ENCODE measurements around the gene AGTPBP1. TPM values are rescaled to one million over a fixed set of nuclear protein-coding genes. Genes with fewer than 3 reads are reported as not detected.

AGTPBP1 gene
- total and polyA plus RNA-seq, 2 experiments from 2014 or later, result 6.6 to 12.9 TPM

DNA sequence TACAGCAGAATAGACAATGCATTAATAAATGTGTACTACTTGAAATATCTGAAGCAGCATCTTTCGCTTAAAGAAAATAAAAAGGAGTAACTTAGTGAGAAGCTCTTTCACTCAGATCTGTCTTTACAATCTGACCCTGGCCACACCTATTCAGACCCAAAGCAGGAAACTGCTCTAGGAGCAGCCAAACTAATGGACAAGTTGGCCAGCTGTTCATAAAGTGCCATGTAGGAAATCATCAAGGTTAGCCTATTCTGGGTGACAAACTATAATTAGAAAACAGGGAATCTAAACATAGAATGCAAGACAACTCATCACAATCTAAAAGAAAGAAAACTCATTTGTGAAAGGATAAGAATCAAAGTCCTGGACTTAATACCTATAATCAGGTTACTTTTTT is 101.3 kb downstream of the AGTPBP1 start:
- TF ChIP-seq EZH2 (IDR thresholded peaks at IDR 0.05; ENCODE audit: insufficient read depth, poor library complexity, severe bottlenecking) (no peak), EZH2phosphoT487 (IDR thresholded peaks at IDR 0.05; ENCODE audit: insufficient read depth, low read depth) (no peak)
- in situ Hi-C loops (cut with MboI), result no loop called here
- no peak for DNase-seq

DNA sequence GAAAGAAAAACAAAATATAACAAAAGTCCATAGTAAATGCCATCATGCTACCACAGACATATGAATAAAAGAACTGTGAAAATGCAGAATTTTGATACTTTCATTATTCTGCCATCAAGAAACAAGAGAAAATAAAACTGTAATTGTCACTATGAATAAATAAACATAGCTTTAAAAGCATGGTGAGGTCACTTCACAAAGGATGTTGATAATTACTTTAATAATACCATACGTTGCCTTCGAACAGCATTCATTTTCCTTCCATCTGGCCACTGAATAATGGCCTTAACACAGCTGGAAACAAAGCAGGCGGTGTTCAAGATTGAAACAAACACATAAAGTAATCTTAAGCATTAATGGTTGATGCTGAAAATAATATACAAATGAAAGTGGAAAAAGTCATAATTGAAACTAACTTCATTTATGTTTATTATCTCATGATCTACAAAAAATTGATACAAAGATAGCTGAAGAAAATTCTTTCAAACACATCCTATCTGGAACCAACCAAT is 102.0 kb downstream of the AGTPBP1 start:
- 89 to 91% methylated on average over 3 of the region's 3 CpGs for WGBS, 2 experiments (ENCODE audit: low coverage in 1 of 2, low lambda C conversion rate in 2 of 2, missing lambda C conversion rate in 2 of 2)
- no peaks in the 10 kb centered on the region for H3K9me3 ChIP-seq (ENCODE audit: low read depth)
- DNase-seq, result no peak

More for the DNA sequence above, 101.3 kb downstream of the AGTPBP1 start:
- Histone ChIP-seq H3K36me3 (ENCODE audit: low read depth) (no peaks in the 10 kb centered on the region; the same call in 1 of the 2 replicates), H3K79me2 (ENCODE audit: insufficient read depth) (no peaks in the 10 kb centered on the region), H3K4me1 (ENCODE audit: insufficient read depth) (no peaks in the 10 kb centered on the region), H2AFZ (no peak overlapping the region), H3K4me2 (ENCODE audit: unreplicated experiment) (no peak overlapping the region), H3K27me3 (replicated peaks; ENCODE audit: insufficient read depth) (no peaks in the 10 kb centered on the region), H3K9me2 (ENCODE audit: insufficient read depth) (no peaks in the 10 kb centered on the region), H3K9me3 (ENCODE audit: low read depth) (no peaks in the 10 kb centered on the region), H3F3A (ENCODE audit: insufficient read depth) (no peaks in the 10 kb centered on the region), H3K9ac (no peak overlapping the region), H4K20me1 (ENCODE audit: insufficient read depth) (no peaks in the 10 kb centered on the region), H3K4me3 (no peak overlapping the region), H3K27ac (no peak overlapping the region)
- 95 to 97% methylated on average over 1 of the region's 1 CpG for WGBS, 2 experiments (ENCODE audit: low coverage in 1 of 2, low lambda C conversion rate in 2 of 2, missing lambda C conversion rate in 2 of 2)

DNA sequence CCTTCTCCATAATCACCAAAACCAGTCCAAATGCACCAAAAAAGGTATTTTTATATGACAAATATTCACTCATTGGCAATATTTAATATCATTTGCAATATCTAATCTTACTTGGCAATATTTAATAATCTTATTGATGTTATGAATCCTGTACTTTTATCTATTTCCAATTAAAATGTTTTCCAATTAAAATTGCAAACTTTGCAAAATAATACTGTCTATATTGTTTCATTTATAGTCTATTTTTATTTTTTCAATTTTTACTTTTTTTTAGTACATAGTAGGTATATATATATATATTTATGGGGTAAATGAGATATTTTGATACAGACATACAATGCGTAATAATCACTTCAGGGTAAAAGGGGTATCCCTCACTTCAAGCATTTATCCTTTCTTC is 109.9 kb downstream of the AGTPBP1 start:
- DNase-seq, result no peak
- H3K9me2 ChIP-seq (ENCODE audit: insufficient read depth), result no peaks in the 10 kb centered on the region
- 97 to 100% methylated on average over 1 of the region's 1 CpG for WGBS, 2 experiments (ENCODE audit: low coverage in 1 of 2, low lambda C conversion rate in 2 of 2, missing lambda C conversion rate in 2 of 2)
- H3K27ac ChIP-seq, result no peak overlapping the region
- H3K79me2 ChIP-seq (ENCODE audit: insufficient read depth), result no peaks in the 10 kb centered on the region
- H3K4me3 ChIP-seq, result no peak overlapping the region
- H2AFZ ChIP-seq, result no peak overlapping the region
- no peak overlapping the region for H3K9ac ChIP-seq
- no peaks in the 10 kb centered on the region for H4K20me1 ChIP-seq (ENCODE audit: insufficient read depth)
- no peaks in the 10 kb centered on the region for H3K27me3 ChIP-seq (replicated peaks; ENCODE audit: insufficient read depth)
- H3K9me3 ChIP-seq (ENCODE audit: low read depth), result no peaks in the 10 kb centered on the region
- TF ChIP-seq EZH2phosphoT487 (IDR thresholded peaks at IDR 0.05; ENCODE audit: insufficient read depth, low read depth) (no peak), EZH2 (IDR thresholded peaks at IDR 0.05; ENCODE audit: insufficient read depth, poor library complexity, severe bottlenecking) (no peak)
- in situ Hi-C loops (cut with MboI), result no loop called here
- H3K4me1 ChIP-seq (ENCODE audit: insufficient read depth), result no peaks in the 10 kb centered on the region
- no peaks in the 10 kb centered on the region for H3K36me3 ChIP-seq (ENCODE audit: low read depth)
- no peak overlapping the region for H3K4me2 ChIP-seq (ENCODE audit: unreplicated experiment)
- H3F3A ChIP-seq (ENCODE audit: insufficient read depth), result no peaks in the 10 kb centered on the region

More for the DNA sequence above, 102.0 kb downstream of the AGTPBP1 start:
- Histone ChIP-seq H3K27ac (no peak overlapping the region), H3K4me2 (ENCODE audit: unreplicated experiment) (no peak overlapping the region), H3K9me2 (ENCODE audit: insufficient read depth) (no peaks in the 10 kb centered on the region), H3K4me1 (ENCODE audit: insufficient read depth) (no peaks in the 10 kb centered on the region), H3K27me3 (replicated peaks; ENCODE audit: insufficient read depth) (no peaks in the 10 kb centered on the region), H4K20me1 (ENCODE audit: insufficient read depth) (no peaks in the 10 kb centered on the region), H2AFZ (no peak overlapping the region), H3K36me3 (ENCODE audit: low read depth) (no peaks in the 10 kb centered on the region; the same call in 1 of the 2 replicates), H3K79me2 (ENCODE audit: insufficient read depth) (no peaks in the 10 kb centered on the region), H3K4me3 (no peak overlapping the region), H3K9ac (no peak overlapping the region), H3F3A (ENCODE audit: insufficient read depth) (no peaks in the 10 kb centered on the region)
- TF ChIP-seq EZH2 (IDR thresholded peaks at IDR 0.05; ENCODE audit: insufficient read depth, poor library complexity, severe bottlenecking) (no peak), EZH2phosphoT487 (IDR thresholded peaks at IDR 0.05; ENCODE audit: insufficient read depth, low read depth) (no peak)
- in situ Hi-C loops (cut with MboI), result no loop called here

DNA sequence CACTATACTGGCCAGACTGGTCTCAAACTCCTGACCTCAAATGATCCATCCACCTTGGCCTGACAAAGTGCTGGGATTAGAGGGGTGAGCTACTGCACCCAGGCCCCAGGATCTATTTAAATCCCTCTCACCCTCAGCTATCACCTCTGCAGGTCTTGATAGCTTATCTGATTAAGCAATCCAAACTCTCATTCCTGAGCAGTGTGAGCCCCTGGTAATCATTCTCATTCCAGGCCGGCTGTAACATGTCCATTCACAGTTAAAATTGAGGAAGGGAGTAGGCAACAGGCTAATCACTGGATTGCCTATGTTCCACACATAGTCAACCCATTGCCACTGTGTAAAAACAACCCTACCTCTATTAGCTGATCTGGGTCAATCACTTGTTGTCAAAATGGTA is 111.1 kb downstream of the AGTPBP1 start:
- Histone ChIP-seq H3K4me2 (ENCODE audit: unreplicated experiment) (no peak overlapping the region), H3K9ac (no peak overlapping the region), H3K36me3 (ENCODE audit: low read depth) (no peaks in the 10 kb centered on the region), H3K27me3 (replicated peaks; ENCODE audit: insufficient read depth) (no peaks in the 10 kb centered on the region), H3K79me2 (ENCODE audit: insufficient read depth) (no peaks in the 10 kb centered on the region), H2AFZ (no peak overlapping the region), H3K4me1 (ENCODE audit: insufficient read depth) (no peaks in the 10 kb centered on the region), H3K27ac (no peak overlapping the region), H3K9me2 (ENCODE audit: insufficient read depth) (no peaks in the 10 kb centered on the region), H3K9me3 (ENCODE audit: low read depth) (no peaks in the 10 kb centered on the region), H3F3A (ENCODE audit: insufficient read depth) (no peaks in the 10 kb centered on the region), H4K20me1 (ENCODE audit: insufficient read depth) (no peaks in the 10 kb centered on the region), H3K4me3 (no peak overlapping the region)
- 61 to 76% methylated on average over 1 of the region's 1 CpG for WGBS, 2 experiments (ENCODE audit: low coverage in 1 of 2, low lambda C conversion rate in 2 of 2, missing lambda C conversion rate in 2 of 2)
- TF ChIP-seq EZH2 (IDR thresholded peaks at IDR 0.05; ENCODE audit: insufficient read depth, poor library complexity, severe bottlenecking) (no peak), EZH2phosphoT487 (IDR thresholded peaks at IDR 0.05; ENCODE audit: insufficient read depth, low read depth) (no peak)
- DNase-seq, result no peak
- in situ Hi-C loops (cut with MboI), result no loop called here

Data from GM23248 (cell line).